Muscle layer of colon (tissue), 2 donors: Measurements from ENCODE around the gene APBA2.
A peak's percentile ranks its signal among the peaks of the same experiment; 100 is the strongest.
"Not testable (repeated sequence)": the region's sequence is repeated elsewhere in the genome, so short reads cannot be mapped to it uniquely, and the experiment has no call there.

Experiments
- H3K27ac ChIP-seq: one replicate; pipeline ENCODE4 v1.7.0; 2013; ENCODE audit warnings: low read depth, mild to moderate bottlenecking, low read length, moderate library complexity
- H3K27me3 ChIP-seq, 2 donors: one replicate each; pipeline ENCODE4 v1.7.0; 2013; ENCODE audit warnings: low read length in 2 of 2, mild to moderate bottlenecking in 2 of 2; ENCODE audit not compliant: insufficient read depth in 2 of 2, control insufficient read depth in 1 of 2
- H3K36me3 ChIP-seq: one replicate; pipeline ENCODE4 v1.7.0; 2013; ENCODE audit warnings: mild to moderate bottlenecking, low read length; ENCODE audit not compliant: insufficient read depth
- H3K4me1 ChIP-seq: one replicate; pipeline ENCODE4 v1.7.0; 2013; ENCODE audit warnings: mild to moderate bottlenecking, low read length; ENCODE audit not compliant: insufficient read depth
- H3K4me3 ChIP-seq, 2 donors: one replicate each; pipeline ENCODE4 v1.7.0; 2013; ENCODE audit warnings: low read length in 2 of 2, low read depth in 1 of 2, mild to moderate bottlenecking in 1 of 2, moderate library complexity in 1 of 2
- H3K9ac ChIP-seq: one replicate; pipeline ENCODE4 v1.7.0; 2013; ENCODE audit warnings: low read length
- H3K9me3 ChIP-seq: one replicate; pipeline ENCODE4 v1.7.0; 2013; ENCODE audit warnings: mild to moderate bottlenecking, low read length
- donor health status: abdominal sarcoma.
- donor health status: Adenocarcinoma of cecum.

APBA2 gene

GRCh38 chr15:29100486-29101000, 214.8 kb downstream of the APBA2 start:
- H3K9me3 ChIP-seq, result no peaks in the 10 kb centered on the region
- no peaks in the 10 kb centered on the region for H3K27me3 ChIP-seq
- H3K27ac ChIP-seq, result no peak overlapping the region
- H3K4me1 ChIP-seq, result no peaks in the 10 kb centered on the region
- H3K36me3 ChIP-seq, result no peaks in the 10 kb centered on the region
- no peak overlapping the region for H3K9ac ChIP-seq
- no peak overlapping the region for H3K4me3 ChIP-seq

- Histone ChIP-seq H3K27me3 (no peaks in the 10 kb centered on the region), H3K9me3 (no peaks in the 10 kb centered on the region), H3K4me1 (no peaks in the 10 kb centered on the region), H3K27ac (no peak overlapping the region), H3K36me3 (no peaks in the 10 kb centered on the region), H3K9ac (no peak overlapping the region), H3K4me3 (no peak overlapping the region)
Measured at GRCh38 chr15:29101491-29101890, 215.7 kb downstream of the APBA2 start.

DNA sequence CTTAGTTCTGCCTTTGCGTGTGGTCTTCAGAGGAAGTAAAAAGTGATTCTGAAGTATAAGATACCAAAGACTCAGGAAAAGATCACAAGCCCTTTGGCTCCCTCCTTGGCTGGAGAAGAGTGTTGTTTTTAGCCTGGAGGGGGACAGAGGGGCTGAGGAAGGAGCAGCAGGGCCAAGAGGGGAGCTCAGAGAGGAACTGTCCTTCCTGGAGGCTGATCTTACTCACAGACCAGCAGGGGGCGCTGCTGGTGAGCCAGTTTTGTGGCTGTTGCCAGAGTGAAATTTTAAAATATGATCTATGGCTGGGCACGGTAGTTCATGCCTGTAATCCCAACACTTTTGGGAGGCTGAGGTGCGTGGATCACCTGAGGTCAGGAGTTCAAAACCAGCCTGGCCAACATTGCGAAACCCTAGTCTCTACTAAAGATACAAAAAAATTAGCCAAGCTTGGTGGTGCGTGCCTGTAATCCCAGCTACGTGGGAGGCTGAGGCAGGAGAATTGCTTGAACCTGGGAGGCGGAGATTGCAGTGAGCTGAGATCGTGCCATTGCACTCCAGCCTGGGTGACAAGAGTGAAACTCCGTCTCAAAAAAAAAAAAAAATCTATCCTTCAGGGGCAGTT, 216.5 kb downstream of the APBA2 start:
- H3K4me3 ChIP-seq, H3K9me3 ChIP-seq, H3K9ac ChIP-seq, H3K27ac ChIP-seq, H3K36me3 ChIP-seq, H3K4me1 ChIP-seq, H3K27me3 ChIP-seq: not testable (repeated sequence)

DNA sequence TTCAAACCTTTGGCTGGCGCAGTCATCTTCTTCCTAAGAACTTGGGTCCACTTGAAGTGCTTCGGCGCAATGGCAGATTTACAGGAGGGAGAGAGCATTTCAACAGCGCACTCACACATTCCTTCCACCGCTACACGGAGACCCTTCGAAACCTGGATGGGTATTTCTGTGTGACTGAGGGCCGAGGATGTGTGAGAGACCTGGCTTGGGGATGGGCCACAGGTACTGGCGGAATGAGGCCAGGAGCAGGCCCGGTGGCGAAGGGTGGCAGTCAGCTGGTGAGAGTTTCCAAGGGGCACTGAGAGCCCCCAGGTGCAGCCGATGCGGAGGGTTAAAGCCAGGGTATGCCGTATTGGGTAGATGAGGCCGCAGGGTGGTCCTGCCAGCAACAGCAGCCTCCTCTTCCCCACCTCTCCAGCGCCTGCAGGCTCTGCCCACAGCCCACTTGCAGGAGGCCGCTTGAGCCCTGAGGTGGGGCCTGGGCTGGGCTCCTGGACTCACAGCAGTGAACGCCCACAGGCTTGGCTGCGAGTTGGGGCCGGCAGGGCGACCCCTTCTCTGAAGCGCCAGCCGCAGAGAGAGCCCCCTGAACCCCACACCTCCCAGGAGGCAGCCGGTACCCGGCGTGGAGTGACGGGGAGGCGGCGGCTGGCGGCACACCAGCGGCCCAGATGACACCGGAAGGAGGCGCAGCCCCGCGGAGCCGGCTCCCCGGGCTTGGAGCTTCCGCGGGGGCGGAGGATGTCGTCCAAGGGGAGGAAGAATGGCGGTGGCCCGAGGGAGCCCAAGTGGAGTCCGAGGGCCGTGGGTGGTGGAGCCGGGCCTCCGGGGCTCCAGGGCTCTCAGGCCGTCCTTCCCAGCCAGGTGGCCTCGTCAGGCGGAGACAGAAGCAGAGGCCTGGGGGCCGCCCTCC, 217.4 kb downstream of the APBA2 start:
- Histone ChIP-seq H3K36me3 (no peaks in the 10 kb centered on the region), H3K9me3 (no peaks in the 10 kb centered on the region), H3K27ac (no peak overlapping the region), H3K4me3 (peak overlapping the region in 1 of 2 donors; percentile 54), H3K27me3 (no peaks in the 10 kb centered on the region), H3K9ac (no peak overlapping the region), H3K4me1 (no peaks in the 10 kb centered on the region)

DNA sequence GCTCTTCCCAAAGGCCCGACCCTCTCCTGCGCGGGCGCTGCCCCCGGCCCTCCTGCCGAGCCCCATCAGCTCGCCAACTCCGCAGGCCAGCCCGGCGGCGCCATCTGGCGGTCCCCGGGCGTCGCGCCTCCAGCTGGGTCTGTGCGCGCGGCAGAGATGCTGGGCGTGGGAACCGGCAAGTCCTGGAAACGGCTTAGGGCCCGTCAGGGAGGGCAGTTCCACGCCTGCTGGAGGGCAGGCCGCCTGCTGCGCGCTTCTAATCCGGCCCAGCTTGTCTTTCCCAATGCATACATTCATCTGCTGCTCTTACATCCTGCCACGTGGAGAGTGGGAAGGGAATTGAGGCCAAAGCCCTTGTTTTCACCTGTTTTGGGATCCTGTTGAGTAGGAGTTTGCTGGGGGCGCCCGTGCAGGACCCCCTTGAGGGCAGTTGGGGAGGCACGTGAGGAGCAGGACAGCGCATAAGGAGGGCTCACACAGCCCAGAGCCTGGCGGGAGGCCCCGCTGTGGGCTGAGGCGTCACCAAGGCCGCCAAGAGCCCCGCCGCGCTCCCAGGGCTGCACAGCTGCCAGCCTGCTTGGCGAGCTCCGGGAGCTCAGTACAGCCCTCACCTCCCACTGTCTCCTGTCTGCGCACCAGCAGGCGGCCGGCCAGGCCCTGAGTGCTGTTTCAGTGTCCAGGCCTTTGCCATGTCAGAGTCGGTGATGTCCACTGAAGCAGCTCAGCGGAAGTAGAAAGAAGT, 218.2 kb downstream of the APBA2 start:
- Histone ChIP-seq H3K4me1 (no peaks in the 10 kb centered on the region), H3K36me3 (no peaks in the 10 kb centered on the region), H3K27ac (no peak overlapping the region), H3K4me3 (peak overlapping the region in 1 of 2 donors; percentile 54), H3K27me3 (no peaks in the 10 kb centered on the region), H3K9ac (no peak overlapping the region), H3K9me3 (no peaks in the 10 kb centered on the region)

- Histone ChIP-seq H3K4me3 (no peak overlapping the region), H3K9ac (no peak overlapping the region), H3K36me3 (no peaks in the 10 kb centered on the region), H3K4me1 (no peaks in the 10 kb centered on the region), H3K9me3 (no peaks in the 10 kb centered on the region), H3K27ac (no peak overlapping the region), H3K27me3 (no peaks in the 10 kb centered on the region)
Measured at GRCh38 chr15:29104566-29104880, 218.7 kb downstream of the APBA2 start.

DNA sequence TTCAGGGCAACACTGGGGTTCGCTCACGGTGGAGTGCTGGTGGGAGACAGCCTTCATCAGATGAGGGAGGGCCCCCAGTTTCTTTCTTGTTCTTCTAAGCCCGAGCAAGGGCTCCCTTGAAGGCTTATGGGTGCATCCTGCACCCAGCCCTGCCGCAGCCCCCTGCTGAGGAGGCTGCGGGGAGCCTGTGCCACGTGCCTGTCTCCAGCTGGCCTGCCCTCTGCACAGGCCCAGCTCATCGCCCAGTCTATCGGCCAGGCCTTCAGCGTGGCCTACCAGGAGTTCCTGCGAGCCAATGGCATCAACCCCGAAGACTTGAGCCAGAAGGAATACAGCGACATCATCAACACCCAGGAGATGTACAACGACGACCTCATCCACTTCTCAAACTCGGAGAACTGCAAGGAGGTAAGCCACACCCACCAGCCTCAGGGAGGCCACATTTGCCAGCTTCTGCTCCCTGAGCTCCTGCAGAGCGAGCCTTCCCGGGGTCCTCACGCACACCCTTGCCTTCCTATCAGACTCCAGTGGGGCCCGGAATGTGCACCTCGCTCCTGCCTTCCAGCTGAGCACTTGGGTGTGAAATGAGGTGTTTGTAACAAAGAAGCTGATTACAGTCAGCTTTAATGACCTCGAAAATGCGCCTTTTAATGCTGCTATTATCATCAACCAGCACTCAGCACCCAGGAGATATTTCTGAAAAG, 219.5 kb downstream of the APBA2 start:
- Histone ChIP-seq H3K4me3 (no peak overlapping the region), H3K9me3 (no peaks in the 10 kb centered on the region), H3K4me1 (no peaks in the 10 kb centered on the region), H3K27me3 (no peaks in the 10 kb centered on the region), H3K27ac (no peak overlapping the region), H3K9ac (no peak overlapping the region), H3K36me3 (no peaks in the 10 kb centered on the region)

- Histone ChIP-seq H3K36me3 (no peaks in the 10 kb centered on the region), H3K27me3 (no peaks in the 10 kb centered on the region), H3K9ac (no peak overlapping the region), H3K4me1 (no peaks in the 10 kb centered on the region), H3K27ac (no peak overlapping the region), H3K4me3 (no peak overlapping the region), H3K9me3 (no peaks in the 10 kb centered on the region)
Measured at GRCh38 chr15:29106116-29106515, 220.3 kb downstream of the APBA2 start.

DNA sequence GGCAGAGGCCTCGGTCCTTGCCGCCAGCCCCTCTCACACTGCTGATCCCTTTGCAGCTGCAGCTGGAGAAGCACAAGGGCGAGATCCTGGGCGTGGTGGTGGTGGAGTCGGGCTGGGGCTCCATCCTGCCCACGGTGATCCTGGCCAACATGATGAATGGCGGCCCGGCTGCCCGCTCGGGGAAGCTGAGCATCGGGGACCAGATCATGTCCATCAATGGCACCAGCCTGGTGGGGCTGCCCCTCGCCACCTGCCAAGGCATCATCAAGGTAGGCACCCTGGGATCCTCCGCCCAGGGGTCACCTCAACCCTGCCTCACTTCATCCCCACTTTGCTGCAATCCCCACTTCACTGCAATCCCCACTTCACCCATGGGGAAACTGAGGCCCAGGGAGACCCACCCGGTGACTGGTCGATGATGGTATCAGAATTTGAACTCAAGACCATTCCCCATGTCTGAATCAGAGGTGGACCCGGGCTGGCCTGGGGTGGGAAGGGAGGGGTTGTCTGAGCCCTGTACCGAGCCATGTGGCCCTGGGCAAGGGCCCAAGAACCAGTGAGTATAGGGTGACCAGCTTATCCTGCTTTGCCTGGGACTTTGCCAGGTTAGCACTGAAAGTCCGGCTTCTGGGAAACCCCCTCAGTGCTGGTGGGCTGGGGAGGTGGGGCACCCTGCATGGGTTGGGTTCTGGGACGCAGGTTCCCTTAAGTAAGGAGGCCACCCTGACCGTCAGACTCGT, 220.9 kb downstream of the APBA2 start:
- H3K36me3 ChIP-seq, result no peaks in the 10 kb centered on the region
- no peaks in the 10 kb centered on the region for H3K4me1 ChIP-seq
- H3K4me3 ChIP-seq, result no peak overlapping the region
- no peak overlapping the region for H3K27ac ChIP-seq
- H3K9me3 ChIP-seq, result no peaks in the 10 kb centered on the region
- no peaks in the 10 kb centered on the region for H3K27me3 ChIP-seq
- no peak overlapping the region for H3K9ac ChIP-seq

- no peaks in the 10 kb centered on the region for H3K36me3 ChIP-seq
- no peaks in the 10 kb centered on the region for H3K4me1 ChIP-seq
- H3K9ac ChIP-seq, result no peak overlapping the region
- H3K27me3 ChIP-seq, result peaks cover 0 to 5% of the 10 kb centered on the region in 2 donors
- no peak overlapping the region for H3K27ac ChIP-seq
- H3K9me3 ChIP-seq, result no peaks in the 10 kb centered on the region
- H3K4me3 ChIP-seq, result no peak overlapping the region
Measured at GRCh38 chr15:29107291-29107890, 221.6 kb downstream of the APBA2 start.
